ENCODE measurements around the gene MYADM.

DNA sequence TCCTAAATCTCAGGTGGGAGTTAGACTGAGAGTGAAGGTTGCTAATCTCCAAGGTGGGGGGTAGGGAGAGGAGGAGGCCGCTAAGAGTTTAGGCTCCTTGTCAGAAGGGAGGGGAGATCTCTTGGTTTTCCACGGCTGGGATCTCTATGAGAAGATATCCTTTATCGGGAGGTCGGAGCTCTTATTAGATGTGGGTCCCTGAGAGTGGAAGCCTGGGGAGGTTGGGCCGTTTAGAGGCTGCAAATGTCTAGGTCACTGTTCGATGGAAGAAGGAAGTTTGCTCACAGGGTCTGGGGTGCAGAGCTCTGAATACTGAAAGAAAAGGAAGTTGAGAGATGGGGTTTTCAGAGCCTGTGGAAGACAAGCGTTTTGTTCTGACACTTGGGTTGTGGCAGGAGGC lies 3.8 kb downstream of the MYADM start:
- TF ChIP-seq, protein P1, sequence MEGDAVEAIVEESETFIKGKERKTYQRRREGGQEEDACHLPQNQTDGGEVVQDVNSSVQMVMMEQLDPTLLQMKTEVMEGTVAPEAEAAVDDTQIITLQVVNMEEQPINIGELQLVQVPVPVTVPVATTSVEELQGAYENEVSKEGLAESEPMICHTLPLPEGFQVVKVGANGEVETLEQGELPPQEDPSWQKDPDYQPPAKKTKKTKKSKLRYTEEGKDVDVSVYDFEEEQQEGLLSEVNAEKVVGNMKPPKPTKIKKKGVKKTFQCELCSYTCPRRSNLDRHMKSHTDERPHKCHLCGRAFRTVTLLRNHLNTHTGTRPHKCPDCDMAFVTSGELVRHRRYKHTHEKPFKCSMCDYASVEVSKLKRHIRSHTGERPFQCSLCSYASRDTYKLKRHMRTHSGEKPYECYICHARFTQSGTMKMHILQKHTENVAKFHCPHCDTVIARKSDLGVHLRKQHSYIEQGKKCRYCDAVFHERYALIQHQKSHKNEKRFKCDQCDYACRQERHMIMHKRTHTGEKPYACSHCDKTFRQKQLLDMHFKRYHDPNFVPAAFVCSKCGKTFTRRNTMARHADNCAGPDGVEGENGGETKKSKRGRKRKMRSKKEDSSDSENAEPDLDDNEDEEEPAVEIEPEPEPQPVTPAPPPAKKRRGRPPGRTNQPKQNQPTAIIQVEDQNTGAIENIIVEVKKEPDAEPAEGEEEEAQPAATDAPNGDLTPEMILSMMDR (IDR thresholded peaks at IDR 0.05): no peak
- TF ChIP-seq POLR2A (IDR thresholded peaks at IDR 0.05): no peak

Measured in heart left ventricle (tissue), 13 donors.